ENCODE measurements around the gene LAYN.

LAYN gene

GRCh38 chr11:111574373-111575225 lies 34.1 kb downstream of the LAYN start:
- no peak overlapping the region for H3K27ac ChIP-seq (ENCODE audit: low read depth, low read length, severe bottlenecking)
- H3K36me3 ChIP-seq (ENCODE audit: control insufficient read depth, insufficient read depth, low read length), result no peaks in the 10 kb centered on the region
- H3K4me3 ChIP-seq (ENCODE audit: extremely low read depth, insufficient read depth, low read length, poor library complexity, severe bottlenecking), result no peak overlapping the region
- no peaks in the 10 kb centered on the region for H3K9me3 ChIP-seq (ENCODE audit: control insufficient read depth, low read length)
- no peaks in the 10 kb centered on the region for H3K4me1 ChIP-seq (ENCODE audit: control insufficient read depth, insufficient read depth, low read length, poor library complexity, severe bottlenecking)
- whole genome bisulfite sequencing, 2 experiments (ENCODE audit: insufficient coverage in 2 of 2), result 85 to 95% methylated on average over 3 to 5 of the region's 7 CpGs

- Histone ChIP-seq H3K4me3 (ENCODE audit: extremely low read depth, insufficient read depth, low read length, poor library complexity, severe bottlenecking) (no peak overlapping the region), H3K36me3 (ENCODE audit: control insufficient read depth, insufficient read depth, low read length) (no peaks in the 10 kb centered on the region), H3K4me1 (ENCODE audit: control insufficient read depth, insufficient read depth, low read length, poor library complexity, severe bottlenecking) (no peaks in the 10 kb centered on the region), H3K27ac (ENCODE audit: low read depth, low read length, severe bottlenecking) (no peak overlapping the region), H3K9me3 (ENCODE audit: control insufficient read depth, low read length) (no peaks in the 10 kb centered on the region)
- WGBS, 2 experiments (ENCODE audit: insufficient coverage in 2 of 2), result 93% methylated on average over 3 of the region's 6 CpGs; no CpG with 5 or more reads in 1 of the 2 experiments
These were observed 35.2 kb downstream of the LAYN start for GRCh38 chr11:111575740-111576139.

- H3K4me1 ChIP-seq (ENCODE audit: control insufficient read depth, insufficient read depth, low read length, poor library complexity, severe bottlenecking), result no peaks in the 10 kb centered on the region
- 75 to 80% methylated on average over 1 of the region's 4 CpGs for WGBS, 2 experiments (ENCODE audit: insufficient coverage in 2 of 2)
- no peaks in the 10 kb centered on the region for H3K9me3 ChIP-seq (ENCODE audit: control insufficient read depth, low read length)
These were observed 37.3 kb downstream of the LAYN start for GRCh38 chr11:111577821-111578220.

GRCh38 chr11:111581341-111581740 lies 40.8 kb downstream of the LAYN start:
- Histone ChIP-seq H3K27ac (ENCODE audit: low read depth, low read length, severe bottlenecking) (no peak overlapping the region), H3K9me3 (ENCODE audit: control insufficient read depth, low read length) (no peaks in the 10 kb centered on the region), H3K4me1 (ENCODE audit: control insufficient read depth, insufficient read depth, low read length, poor library complexity, severe bottlenecking) (no peaks in the 10 kb centered on the region), H3K36me3 (ENCODE audit: control insufficient read depth, insufficient read depth, low read length) (no peaks in the 10 kb centered on the region), H3K4me3 (ENCODE audit: extremely low read depth, insufficient read depth, low read length, poor library complexity, severe bottlenecking) (no peak overlapping the region)
- WGBS, 2 experiments (ENCODE audit: insufficient coverage in 2 of 2), result 100% methylated on average over 1 of the region's 1 CpG; no CpG with 5 or more reads in 1 of the 2 experiments

More at GRCh38 chr11:111577821-111578220, 37.3 kb downstream of the LAYN start:
- no peaks in the 10 kb centered on the region for H3K36me3 ChIP-seq (ENCODE audit: control insufficient read depth, insufficient read depth, low read length)
- H3K27ac ChIP-seq (ENCODE audit: low read depth, low read length, severe bottlenecking), result no peak overlapping the region
- no peak overlapping the region for H3K4me3 ChIP-seq (ENCODE audit: extremely low read depth, insufficient read depth, low read length, poor library complexity, severe bottlenecking)

GRCh38 chr11:111582163-111582562 lies 41.6 kb downstream of the LAYN start:
- Histone ChIP-seq H3K4me1 (ENCODE audit: control insufficient read depth, insufficient read depth, low read length, poor library complexity, severe bottlenecking) (no peaks in the 10 kb centered on the region), H3K4me3 (ENCODE audit: extremely low read depth, insufficient read depth, low read length, poor library complexity, severe bottlenecking) (no peak overlapping the region), H3K27ac (ENCODE audit: low read depth, low read length, severe bottlenecking) (peak overlapping the region; percentile 30)

GRCh38 chr11:111582881-111583280 lies 42.4 kb downstream of the LAYN start:
- Histone ChIP-seq H3K4me1 (ENCODE audit: control insufficient read depth, insufficient read depth, low read length, poor library complexity, severe bottlenecking) (no peaks in the 10 kb centered on the region), H3K4me3 (ENCODE audit: extremely low read depth, insufficient read depth, low read length, poor library complexity, severe bottlenecking) (no peak overlapping the region), H3K9me3 (ENCODE audit: control insufficient read depth, low read length) (no peaks in the 10 kb centered on the region), H3K36me3 (ENCODE audit: control insufficient read depth, insufficient read depth, low read length) (no peaks in the 10 kb centered on the region), H3K27ac (ENCODE audit: low read depth, low read length, severe bottlenecking) (no peak overlapping the region)
- 100% methylated on average over 1 of the region's 4 CpGs; no CpG with 5 or more reads in 1 of the 2 experiments for WGBS, 2 experiments (ENCODE audit: insufficient coverage in 2 of 2)

More at GRCh38 chr11:111582163-111582562, 41.6 kb downstream of the LAYN start:
- Histone ChIP-seq H3K36me3 (ENCODE audit: control insufficient read depth, insufficient read depth, low read length) (no peaks in the 10 kb centered on the region), H3K9me3 (ENCODE audit: control insufficient read depth, low read length) (no peaks in the 10 kb centered on the region)

GRCh38 chr11:111585371-111585770 lies 44.9 kb downstream of the LAYN start:
- H3K4me1 ChIP-seq (ENCODE audit: control insufficient read depth, insufficient read depth, low read length, poor library complexity, severe bottlenecking), result no peaks in the 10 kb centered on the region
- no peaks in the 10 kb centered on the region for H3K36me3 ChIP-seq (ENCODE audit: control insufficient read depth, insufficient read depth, low read length)
- H3K4me3 ChIP-seq (ENCODE audit: extremely low read depth, insufficient read depth, low read length, poor library complexity, severe bottlenecking), result no peak overlapping the region
- H3K27ac ChIP-seq (ENCODE audit: low read depth, low read length, severe bottlenecking), result no peak overlapping the region
- WGBS, 2 experiments (ENCODE audit: insufficient coverage in 2 of 2), result 75 to 88% methylated on average over 1 of the region's 2 CpGs
- no peaks in the 10 kb centered on the region for H3K9me3 ChIP-seq (ENCODE audit: control insufficient read depth, low read length)

GRCh38 chr11:111586388-111586831 lies 45.9 kb downstream of the LAYN start:
- H3K9me3 ChIP-seq (ENCODE audit: control insufficient read depth, low read length), result no peaks in the 10 kb centered on the region
- no CpG with 5 or more reads among the region's 1 CpG for WGBS, 2 experiments (ENCODE audit: insufficient coverage in 2 of 2)
- no peaks in the 10 kb centered on the region for H3K36me3 ChIP-seq (ENCODE audit: control insufficient read depth, insufficient read depth, low read length)
- no peaks in the 10 kb centered on the region for H3K4me1 ChIP-seq (ENCODE audit: control insufficient read depth, insufficient read depth, low read length, poor library complexity, severe bottlenecking)
- H3K27ac ChIP-seq (ENCODE audit: low read depth, low read length, severe bottlenecking), result no peak overlapping the region
- H3K4me3 ChIP-seq (ENCODE audit: extremely low read depth, insufficient read depth, low read length, poor library complexity, severe bottlenecking), result no peak overlapping the region

GRCh38 chr11:111589114-111589513 lies 48.6 kb downstream of the LAYN start:
- Histone ChIP-seq H3K4me3 (ENCODE audit: extremely low read depth, insufficient read depth, low read length, poor library complexity, severe bottlenecking) (no peak overlapping the region), H3K36me3 (ENCODE audit: control insufficient read depth, insufficient read depth, low read length) (no peaks in the 10 kb centered on the region), H3K4me1 (ENCODE audit: control insufficient read depth, insufficient read depth, low read length, poor library complexity, severe bottlenecking) (no peaks in the 10 kb centered on the region), H3K9me3 (ENCODE audit: control insufficient read depth, low read length) (no peaks in the 10 kb centered on the region), H3K27ac (ENCODE audit: low read depth, low read length, severe bottlenecking) (no peak overlapping the region)
- no CpG with 5 or more reads among the region's 2 CpGs for WGBS, 2 experiments (ENCODE audit: insufficient coverage in 2 of 2)

GRCh38 chr11:111589886-111590499 lies 49.5 kb downstream of the LAYN start:
- Histone ChIP-seq H3K4me1 (ENCODE audit: control insufficient read depth, insufficient read depth, low read length, poor library complexity, severe bottlenecking) (no peaks in the 10 kb centered on the region), H3K36me3 (ENCODE audit: control insufficient read depth, insufficient read depth, low read length) (no peaks in the 10 kb centered on the region), H3K27ac (ENCODE audit: low read depth, low read length, severe bottlenecking) (no peak overlapping the region), H3K9me3 (ENCODE audit: control insufficient read depth, low read length) (no peaks in the 10 kb centered on the region), H3K4me3 (ENCODE audit: extremely low read depth, insufficient read depth, low read length, poor library complexity, severe bottlenecking) (no peak overlapping the region)
- 100% methylated on average over 1 of the region's 5 CpGs; no CpG with 5 or more reads in 1 of the 2 experiments for whole genome bisulfite sequencing, 2 experiments (ENCODE audit: insufficient coverage in 2 of 2)

Measured in mesodermal cell (in vitro differentiated cells).